HG02970 (cell line): ENCODE results near the gene HAGH.

ENCODE experiments used
- ATAC-seq: cut with Tn5 transposase; IDR thresholded peaks from one replicate; pipeline ENCODE4 v1.9.1; 2021; ENCODE audit warnings: mild to moderate bottlenecking, moderate library complexity, moderate number of reproducible peaks; ENCODE audit not compliant: unreplicated experiment, low FRiP score

HAGH gene

GRCh38 chr16:1765826-1766225 lies 60.8 kb downstream of the HAGH start:
- ATAC-seq, result no peak

DNA sequence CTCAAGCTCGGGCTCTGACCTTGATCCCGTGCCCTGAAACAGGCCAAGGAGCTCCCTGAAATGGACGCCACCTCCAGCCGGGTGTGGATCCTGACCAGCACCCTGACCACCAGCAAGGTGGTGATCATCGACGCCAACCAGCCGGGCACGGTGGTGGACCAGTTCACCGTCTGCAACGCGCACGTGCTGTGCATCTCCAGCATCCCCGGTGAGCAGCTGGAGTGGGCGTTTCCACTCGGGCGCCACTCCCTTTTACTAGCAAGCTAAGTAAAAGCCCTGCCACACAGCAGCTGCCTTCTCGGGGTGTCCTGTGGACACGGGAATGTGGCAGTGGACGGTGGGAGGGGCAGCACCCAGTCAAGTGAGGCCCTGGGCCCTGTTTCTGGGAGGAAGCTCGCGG lies 61.7 kb downstream of the HAGH start:
- no peak for ATAC-seq

DNA sequence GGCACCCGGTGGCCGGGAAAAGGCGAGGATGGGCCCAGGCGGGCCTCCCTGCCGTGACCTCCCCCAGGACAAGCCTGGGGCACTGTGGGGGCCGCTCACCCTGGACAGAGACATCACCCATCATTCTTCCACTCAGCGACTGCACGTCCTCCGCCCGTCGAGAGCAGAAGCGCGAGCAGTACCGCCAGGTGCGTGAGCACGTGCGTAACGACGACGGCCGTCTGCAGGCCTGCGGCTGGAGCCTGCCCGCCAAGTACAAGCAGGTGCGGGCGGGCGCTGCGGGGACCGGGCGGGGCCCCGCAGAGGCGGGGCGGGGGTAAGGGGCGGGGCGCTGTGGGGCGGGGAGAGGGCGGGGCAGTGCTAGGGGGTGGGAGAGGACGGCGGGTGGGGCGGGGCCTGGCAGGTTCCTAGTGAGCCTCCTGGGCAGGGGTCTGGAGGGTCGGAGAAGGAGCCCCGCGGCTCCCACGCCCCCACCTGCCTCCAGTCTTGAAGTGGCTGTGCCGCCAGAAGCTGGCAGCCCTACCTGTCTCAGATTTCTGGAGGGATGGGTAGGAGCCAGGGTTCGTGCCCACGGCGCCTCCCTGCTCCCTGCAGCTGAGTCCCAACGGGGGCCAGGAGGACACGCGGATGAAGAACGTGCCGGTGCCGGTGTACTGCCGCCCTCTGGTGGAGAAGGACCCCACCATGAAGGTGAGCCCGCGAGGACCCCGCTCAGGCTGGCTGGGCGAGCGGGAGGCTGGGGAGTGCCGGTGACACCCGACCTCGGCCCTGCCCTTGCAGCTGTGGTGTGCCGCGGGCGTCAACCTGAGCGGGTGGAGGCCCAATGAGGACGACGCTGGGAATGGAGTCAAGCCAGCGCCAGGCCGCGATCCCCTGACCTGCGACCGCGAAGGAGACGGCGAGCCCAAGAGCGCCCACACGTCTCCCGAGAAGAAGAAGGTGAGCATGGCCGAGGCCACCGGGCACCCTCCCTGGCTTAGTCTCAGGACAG lies 62.8 kb downstream of the HAGH start:
- no peak for ATAC-seq

GRCh38 chr16:1762879-1763520 lies 63.6 kb downstream of the HAGH start:
- ATAC-seq, result no peak

DNA sequence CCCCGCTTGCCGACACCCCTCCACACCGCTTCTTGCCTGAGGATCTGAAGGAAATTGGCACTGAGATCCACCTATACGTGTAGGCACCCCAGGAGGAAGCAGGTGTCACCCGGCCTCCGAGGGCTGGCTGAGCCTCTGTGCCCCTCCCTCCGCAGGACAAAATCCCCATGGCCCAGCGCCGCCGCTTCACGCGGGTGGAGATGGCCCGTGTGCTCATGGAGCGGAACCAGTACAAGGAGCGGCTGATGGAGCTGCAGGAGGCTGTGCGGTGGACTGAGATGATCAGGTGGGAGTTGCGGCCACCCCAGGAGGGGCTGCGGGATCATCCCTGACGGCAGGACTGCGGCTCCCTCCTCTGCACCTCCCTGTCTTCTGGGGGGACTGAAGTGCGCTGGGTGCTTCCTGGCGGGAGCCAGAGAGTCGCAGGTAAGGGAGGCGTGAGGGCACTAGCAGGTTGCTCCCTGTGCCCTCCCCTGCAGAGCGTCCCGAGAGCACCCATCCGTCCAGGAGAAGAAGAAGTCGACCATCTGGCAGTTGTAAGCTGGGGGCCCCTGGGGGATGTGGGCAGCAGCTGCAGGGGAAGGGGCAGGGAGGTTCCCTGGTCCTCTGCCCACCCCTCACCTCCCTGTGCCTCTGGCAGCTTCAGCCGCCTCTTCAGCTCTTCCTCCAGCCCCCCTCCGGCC lies 64.3 kb downstream of the HAGH start:
- no peak for ATAC-seq

DNA sequence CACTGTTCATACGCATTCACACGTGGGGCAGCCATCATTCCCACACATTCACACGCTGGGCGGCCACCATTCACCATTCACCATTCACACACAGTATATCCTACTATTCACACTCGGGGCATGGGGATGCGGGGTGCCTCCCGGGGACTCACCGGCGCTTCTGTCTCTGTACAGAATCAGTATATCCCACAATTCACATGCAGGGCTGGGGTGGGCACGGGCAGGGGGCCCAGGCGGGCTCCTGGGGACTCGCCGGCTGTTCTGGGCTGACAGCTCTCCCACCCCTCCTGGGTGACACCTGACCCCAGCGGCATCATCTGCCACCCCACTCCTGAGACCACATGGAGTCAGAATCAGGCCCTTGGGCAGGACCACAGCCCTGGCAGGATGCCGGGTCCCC lies 64.9 kb downstream of the HAGH start:
- ATAC-seq, result no peak

- no peak for ATAC-seq
These were observed 65.7 kb downstream of the HAGH start for GRCh38 chr16:1760911-1761310.

DNA sequence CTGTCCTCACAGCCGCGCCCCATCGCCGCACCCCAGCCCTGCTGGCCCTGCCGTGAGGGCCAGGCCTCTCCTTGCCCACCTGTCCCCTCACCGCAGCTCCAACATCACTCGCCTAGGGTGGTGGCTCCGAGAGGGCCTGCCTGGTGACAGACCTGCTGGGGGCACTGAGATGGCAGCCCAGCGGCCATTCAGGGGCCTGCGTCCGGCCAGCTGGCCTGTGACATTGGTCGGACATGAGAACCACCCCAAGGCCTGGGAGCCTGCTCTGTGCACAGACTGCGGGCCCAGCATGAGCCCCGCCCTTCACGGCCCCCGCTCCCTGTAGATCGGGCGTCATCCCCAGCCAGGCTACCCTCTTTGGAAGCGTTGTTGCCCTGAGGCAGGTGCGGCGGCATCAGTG lies 67.1 kb downstream of the HAGH start:
- ATAC-seq, result no peak

- ATAC-seq, result no peak
These were observed 67.7 kb downstream of the HAGH start for GRCh38 chr16:1758923-1759322.

- ATAC-seq, result no peak
These were observed 68.7 kb downstream of the HAGH start for GRCh38 chr16:1757714-1758461.
